AG04450 (cell line): ENCODE data around the gene TUBB4A. TPM values are rescaled to one million over a fixed set of nuclear protein-coding genes. Genes with fewer than 3 reads are reported as not detected.
"Not testable (repeated sequence)": the region's sequence is repeated elsewhere in the genome, so short reads cannot be mapped to it uniquely, and the experiment has no call there.

Experiments
- CTCF ChIA-PET: fragments of 300-600, 350-600 bp; formaldehyde crosslinking; extraction: SDS; loops from one replicate; lab custom pipeline; 2022; ENCODE audit warnings: antibody characterized with exemption, inconsistent platforms; lab: Charles Lee
- POLR2A ChIA-PET: fragments of 350-600 bp; formaldehyde crosslinking; extraction: SDS; loops from one replicate; lab custom pipeline; 2021; ENCODE audit warnings: antibody characterized with exemption, inconsistent platforms; lab: Yijun Ruan, JAX
- DNase-seq: peaks from one replicate; pipeline ENCODE4 v3.0.0-alpha.2; 2011; ENCODE audit warnings: low read depth, low spot score
- H3K27ac ChIP-seq: one replicate; pipeline ENCODE4 v1.5.1; 2012; ENCODE audit warnings: low read depth, low read length, control low read depth
- H3K27me3 ChIP-seq: one replicate; pipeline ENCODE4 v1.6.0; 2012; ENCODE audit warnings: low read length; ENCODE audit not compliant: control insufficient read depth, insufficient read depth
- H3K4me3 ChIP-seq: 2 replicates; pipeline ENCODE4 v1.5.1; 2011; ENCODE audit warnings: mild to moderate bottlenecking, low read depth, low read length, control low read depth
- H3K9me3 ChIP-seq: 2 replicates; pipeline ENCODE4 v1.5.1; 2012; ENCODE audit warnings: low read length; ENCODE audit not compliant: control insufficient read depth, insufficient read depth
- CTCF ChIP-seq: IDR thresholded peaks from 2 replicates; pipeline ENCODE4 v1.5.1; 2011; ENCODE audit warnings: low read depth, low read length, control low read depth, inconsistent platforms
- polyA plus RNA-seq: library from polyadenylated mRNA; depleted of rRNA; stranded (reverse); fragments of >200 nt; gene quantifications from 2 replicates; pipeline ENCODE4 v1.2.3, GENCODE V29; 2011

The TUBB4A gene
- polyA plus RNA-seq, 1 experiment, result not detected

GRCh38 chr19:6510618-6511017 lies 8.5 kb upstream of the TUBB4A start:
- Histone ChIP-seq H3K27me3 (no peaks in the 10 kb centered on the region), H3K27ac (no peak overlapping the region), H3K9me3 (no peaks in the 10 kb centered on the region), H3K4me3 (no peak overlapping the region)
- no peak for DNase-seq
- CTCF ChIA-PET, result interaction anchor here (0.6 to 1.3 kb wide), 2 partner anchors 353 to 843 kb away, joined by 3 to 5 read pairs; no protein-coding TSS in a partner anchor
- TF ChIP-seq CTCF, result no peak
- POLR2A ChIA-PET, result no interaction called here

- H3K27me3 ChIP-seq, result no peaks in the 10 kb centered on the region
- ChIA-PET POLR2A (no interaction called here), CTCF (no interaction called here)
- no peak for DNase-seq
- H3K9me3 ChIP-seq, result no peaks in the 10 kb centered on the region
- no peak overlapping the region for H3K27ac ChIP-seq
- TF ChIP-seq CTCF, result no peak
- H3K4me3 ChIP-seq, result no peak overlapping the region
Observed at GRCh38 chr19:6509118-6509971, 7.2 kb upstream of the TUBB4A start.

- H3K9me3 ChIP-seq, DNase-seq, H3K4me3 ChIP-seq, POLR2A ChIA-PET, H3K27me3 ChIP-seq, H3K27ac ChIP-seq: not testable (repeated sequence)
- CTCF ChIA-PET, result interaction anchor here (1.2 kb wide), 1 partner anchor 355 kb away, joined by 6 read pairs; no protein-coding TSS in a partner anchor
Observed at GRCh38 chr19:6508028-6508771, 6.1 kb upstream of the TUBB4A start.

GRCh38 chr19:6503407-6504201 lies 1.5 kb upstream of the TUBB4A start:
- POLR2A ChIA-PET, result interaction anchor here (0.6 kb wide), 1 partner anchor 361 kb away, joined by 3 read pairs; no protein-coding TSS in a partner anchor
- Histone ChIP-seq H3K27ac (no peak overlapping the region), H3K4me3 (no peak overlapping the region), H3K9me3 (no peaks in the 10 kb centered on the region), H3K27me3 (peaks cover 17% of the 10 kb centered on the region)
- no peak for TF ChIP-seq CTCF
- CTCF ChIA-PET, result interaction anchor here (0.8 to 1.1 kb wide), 2 partner anchors 13 kb away, joined by 3 to 4 read pairs; no protein-coding TSS in a partner anchor
- no peak for DNase-seq
